Activated T-cell treated with anti-CD3 and anti-CD28 coated beads, Interleukin-2, amount 50 U/mL, for 24 hours (primary cell): Measurements from ENCODE around the gene CSNK2A2.

Source experiments
- DNase-seq: peaks from one replicate; pipeline ENCODE4 v3.0.0-alpha.2; 2020
- H3K27ac Mint-ChIP-seq: 2 replicates; pipeline ENCODE4 v1.8.0; 2020; ENCODE audit warnings: mild to moderate bottlenecking, mixed read lengths
- H3K27me3 Mint-ChIP-seq: 2 replicates; pipeline ENCODE4 v1.8.0; 2020; ENCODE audit warnings: mixed read lengths
- H3K36me3 Mint-ChIP-seq: 2 replicates; pipeline ENCODE4 v1.8.0; 2020; ENCODE audit warnings: low read depth, mixed read lengths
- H3K4me1 Mint-ChIP-seq: 2 replicates; pipeline ENCODE4 v1.8.0; 2020; ENCODE audit warnings: low read depth, mixed read lengths
- H3K4me3 Mint-ChIP-seq: 2 replicates; pipeline ENCODE4 v1.8.0; 2020; ENCODE audit warnings: mild to moderate bottlenecking, moderate library complexity, mixed read lengths
- H3K9me3 Mint-ChIP-seq: 2 replicates; pipeline ENCODE4 v1.8.0; 2020; ENCODE audit warnings: mixed read lengths

The CSNK2A2 gene

DNA sequence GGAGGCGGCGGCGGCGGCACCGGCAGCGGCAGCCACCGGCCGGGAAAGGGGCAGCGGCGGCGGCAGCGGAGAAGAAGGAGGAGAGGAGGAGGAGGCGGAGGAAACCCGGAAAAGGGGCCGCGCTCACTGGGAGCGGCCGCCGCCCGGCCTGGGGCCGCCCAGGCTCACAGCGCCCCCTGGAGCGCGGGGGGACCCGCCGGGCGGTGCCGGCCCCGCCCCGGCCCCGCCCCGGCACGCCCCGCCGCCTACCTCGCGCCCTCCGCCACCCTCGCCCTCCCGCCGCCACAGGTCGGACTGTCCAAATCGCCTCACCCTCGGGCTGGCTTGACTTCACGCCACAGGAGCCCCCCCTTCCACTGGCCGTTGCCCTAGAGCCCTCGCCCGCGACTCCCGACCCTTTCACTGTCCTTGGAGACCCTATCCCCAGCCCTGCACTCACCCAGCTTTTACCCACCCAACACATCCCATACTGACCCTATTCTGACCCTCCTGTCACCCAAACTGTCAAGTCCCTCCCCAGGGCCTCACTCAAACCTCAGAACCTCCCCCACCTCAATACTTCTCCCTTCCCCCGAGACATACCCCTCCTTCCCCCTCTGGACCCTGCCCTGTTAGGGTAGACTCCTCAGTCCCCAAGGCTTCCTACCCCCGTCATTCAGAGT is at the start of gene CSNK2A2:
TSS of gene CSNK2A2 (minus strand) at position 85 of the 662 bp plus-strand sequence. CDS start 370 bp downstream, outside the sequence.
- H3K4me1 Mint-ChIP-seq, result peaks cover 45% of the 10 kb centered on the region
- H3K36me3 Mint-ChIP-seq, result peaks cover 41% of the 10 kb centered on the region
- peak within 1 kb of the TSS; percentile 95 for H3K4me3 Mint-ChIP-seq
- H3K9me3 Mint-ChIP-seq, result no peaks in the 10 kb centered on the region
- peak; percentile 82 for DNase-seq
- H3K27ac Mint-ChIP-seq, result peak within 1 kb of the TSS; percentile 91
- peaks cover 25% of the 10 kb centered on the region for H3K27me3 Mint-ChIP-seq

DNA sequence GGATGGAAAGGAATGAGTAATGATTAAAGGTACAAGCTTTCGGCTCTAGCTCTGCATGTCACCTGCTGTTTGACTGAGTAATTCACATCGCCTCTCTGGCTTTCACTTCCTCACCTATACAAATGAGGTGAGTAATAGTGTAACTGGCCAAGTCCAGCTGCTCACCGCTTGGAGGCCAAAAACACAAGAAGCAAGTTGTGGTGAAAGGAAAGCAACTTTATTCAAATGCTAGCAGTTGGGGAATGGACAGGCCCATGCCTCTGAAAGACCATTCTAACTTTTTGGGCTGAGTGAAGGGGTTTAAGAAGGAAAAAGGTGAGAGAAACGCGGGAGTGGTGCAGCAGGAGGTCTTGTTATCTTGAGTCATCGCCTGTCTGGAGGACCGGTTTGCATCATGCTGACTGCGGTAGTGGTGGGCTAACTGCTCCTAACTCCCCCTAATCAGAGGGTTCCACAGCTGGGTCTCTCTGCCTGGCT is 45.7 kb upstream of the CSNK2A2 start:
- Mint-ChIP-seq H3K9me3 (no peaks in the 10 kb centered on the region), H3K27me3 (peaks cover 25% of the 10 kb centered on the region), H3K4me1 (peaks cover 7% of the 10 kb centered on the region), H3K36me3 (no peaks in the 10 kb centered on the region), H3K4me3 (no peak overlapping the region), H3K27ac (no peak overlapping the region)
- no peak for DNase-seq

DNA sequence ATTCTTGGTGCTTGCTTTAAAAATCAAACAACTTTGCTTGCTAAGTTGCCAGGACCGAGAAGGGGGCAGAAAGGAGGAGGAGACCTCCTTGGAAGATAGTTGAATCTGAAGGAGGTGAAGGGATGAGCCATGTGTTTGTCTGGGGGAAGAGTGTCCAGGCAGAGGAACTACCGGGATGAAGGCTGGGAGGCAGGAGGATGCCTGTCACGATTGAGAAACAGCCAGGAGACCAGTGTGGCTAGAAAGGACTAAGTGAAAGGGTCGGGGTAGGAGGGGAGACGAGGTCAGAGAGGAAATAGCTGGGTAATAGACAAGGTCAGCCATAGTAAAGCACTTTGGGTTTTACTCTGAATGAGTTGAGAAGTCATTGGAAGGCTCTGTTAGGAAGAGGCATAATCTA is 38.9 kb upstream of the CSNK2A2 start:
- H3K27me3 Mint-ChIP-seq, result peaks cover 32% of the 10 kb centered on the region

DNA sequence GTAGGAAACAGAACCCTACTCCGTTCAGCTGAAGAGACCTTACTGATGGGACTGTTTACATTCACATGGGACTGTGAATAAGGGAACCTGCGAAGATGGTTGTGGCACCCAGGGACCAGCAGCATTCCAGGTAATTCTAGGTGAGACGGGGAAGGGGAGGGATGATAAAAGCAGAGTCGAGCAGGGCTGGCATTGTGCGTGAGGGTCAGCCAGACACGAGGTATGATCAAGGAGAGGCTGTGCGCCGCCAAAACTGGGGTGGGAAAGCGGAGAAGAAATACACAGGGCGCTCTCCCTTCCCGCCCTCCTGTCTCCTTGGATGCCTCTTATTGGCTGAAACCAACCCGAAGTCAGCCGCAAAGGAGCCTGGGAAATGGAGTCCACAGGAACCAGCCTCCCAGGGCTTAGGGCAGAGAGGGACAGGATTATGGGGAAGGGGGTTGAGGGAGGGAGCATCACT is 38.4 kb upstream of the CSNK2A2 start:
- Mint-ChIP-seq H3K36me3 (no peaks in the 10 kb centered on the region), H3K4me3 (peak overlapping the region; percentile 82), H3K9me3 (no peaks in the 10 kb centered on the region), H3K27ac (peak overlapping the region; percentile 56), H3K27me3 (peaks cover 29% of the 10 kb centered on the region), H3K4me1 (peaks cover 12% of the 10 kb centered on the region)
- DNase-seq, result peak; percentile 76

More for the DNA sequence above, 38.9 kb upstream of the CSNK2A2 start:
- no peaks in the 10 kb centered on the region for H3K36me3 Mint-ChIP-seq
- H3K4me3 Mint-ChIP-seq, result no peak overlapping the region
- peaks cover 12% of the 10 kb centered on the region for H3K4me1 Mint-ChIP-seq
- H3K27ac Mint-ChIP-seq, result no peak overlapping the region
- H3K9me3 Mint-ChIP-seq, result no peaks in the 10 kb centered on the region
- no peak for DNase-seq

DNA sequence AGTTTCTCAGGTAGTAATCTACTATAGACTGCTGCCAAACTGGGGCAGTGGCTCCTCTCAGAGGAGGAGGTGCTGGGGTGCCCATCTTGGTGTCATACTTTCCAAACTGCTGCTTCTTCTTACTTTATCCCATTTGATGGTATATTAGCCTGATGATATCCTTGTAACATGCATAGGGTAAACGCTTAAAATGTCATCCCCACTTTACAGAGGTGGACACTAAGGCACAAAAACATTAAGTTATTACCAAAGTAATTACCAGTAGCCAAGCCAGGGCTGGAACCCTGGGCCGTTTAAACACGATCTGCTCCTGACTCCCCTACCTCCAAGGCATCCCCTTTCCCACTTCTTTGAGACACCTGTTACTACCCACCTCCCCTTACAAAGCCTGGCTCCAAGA is 37.8 kb upstream of the CSNK2A2 start:
- DNase-seq, result no peak
- Mint-ChIP-seq H3K27me3 (peaks cover 29% of the 10 kb centered on the region), H3K36me3 (no peaks in the 10 kb centered on the region), H3K4me1 (peaks cover 12% of the 10 kb centered on the region), H3K9me3 (no peaks in the 10 kb centered on the region), H3K4me3 (peak overlapping the region; percentile 82), H3K27ac (no peak overlapping the region)

DNA sequence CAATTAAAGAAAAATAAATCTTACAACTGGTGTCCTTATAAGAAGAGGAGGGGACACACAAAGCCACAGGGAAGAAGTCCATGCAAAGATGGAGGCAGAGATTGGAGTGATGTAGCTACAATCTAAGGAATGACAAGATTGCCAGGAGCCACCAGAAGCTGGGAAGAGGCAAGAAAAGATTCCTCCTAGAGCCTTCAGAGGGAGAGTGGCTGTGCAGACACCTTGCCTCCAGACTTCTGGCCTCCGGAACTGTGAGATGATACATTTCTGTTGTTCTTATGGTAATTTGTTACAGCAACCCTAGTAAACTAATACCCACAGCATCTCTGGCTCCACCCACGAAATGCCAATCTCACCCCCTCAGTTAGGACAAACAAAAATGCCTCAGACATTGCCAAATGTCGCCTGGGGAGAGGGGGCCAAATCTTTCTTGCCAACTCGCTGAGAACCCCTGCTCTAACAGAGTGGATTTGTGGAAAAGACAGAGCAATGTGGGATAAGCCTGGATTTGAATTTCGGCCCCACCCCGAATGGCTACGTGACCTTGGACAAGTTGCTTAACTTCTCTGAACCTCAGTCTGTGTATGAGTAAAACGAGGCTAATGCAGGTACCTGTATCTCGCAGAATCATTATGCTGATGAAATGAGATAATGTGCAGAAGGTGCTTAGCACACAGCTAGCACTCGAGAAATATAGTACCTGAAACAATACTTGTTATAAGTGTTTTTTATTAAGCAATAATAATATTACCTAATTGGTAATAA is 37.1 kb upstream of the CSNK2A2 start:
- H3K9me3 Mint-ChIP-seq, result no peaks in the 10 kb centered on the region
- peaks cover 29% of the 10 kb centered on the region for H3K27me3 Mint-ChIP-seq
- no peak overlapping the region for H3K4me3 Mint-ChIP-seq
- H3K4me1 Mint-ChIP-seq, result peaks cover 12% of the 10 kb centered on the region
- no peak for DNase-seq
- no peak overlapping the region for H3K27ac Mint-ChIP-seq
- no peaks in the 10 kb centered on the region for H3K36me3 Mint-ChIP-seq

DNA sequence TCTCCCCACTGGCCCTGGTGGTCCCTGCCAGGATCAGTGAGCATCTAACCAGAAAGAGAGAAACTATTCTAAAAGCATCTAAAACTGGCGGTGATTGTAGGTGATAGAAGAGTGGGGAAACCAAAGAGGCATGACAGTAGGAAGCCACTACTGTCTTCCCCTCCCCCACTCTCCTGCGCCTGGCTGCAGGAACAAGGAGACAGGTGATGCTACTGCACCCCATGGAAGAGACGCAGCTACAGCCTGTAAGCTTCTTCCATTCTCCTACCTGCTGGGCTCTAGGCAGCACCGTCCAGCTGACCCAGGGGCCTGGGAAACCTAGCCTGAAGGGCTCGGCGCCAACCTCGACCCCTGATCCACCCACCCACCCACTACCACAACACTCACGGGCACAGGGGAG is 32.4 kb upstream of the CSNK2A2 start:
- Mint-ChIP-seq H3K36me3 (no peaks in the 10 kb centered on the region), H3K27me3 (peaks cover 9% of the 10 kb centered on the region), H3K4me3 (no peak overlapping the region), H3K9me3 (no peaks in the 10 kb centered on the region), H3K4me1 (no peaks in the 10 kb centered on the region), H3K27ac (no peak overlapping the region)
- no peak for DNase-seq

DNA sequence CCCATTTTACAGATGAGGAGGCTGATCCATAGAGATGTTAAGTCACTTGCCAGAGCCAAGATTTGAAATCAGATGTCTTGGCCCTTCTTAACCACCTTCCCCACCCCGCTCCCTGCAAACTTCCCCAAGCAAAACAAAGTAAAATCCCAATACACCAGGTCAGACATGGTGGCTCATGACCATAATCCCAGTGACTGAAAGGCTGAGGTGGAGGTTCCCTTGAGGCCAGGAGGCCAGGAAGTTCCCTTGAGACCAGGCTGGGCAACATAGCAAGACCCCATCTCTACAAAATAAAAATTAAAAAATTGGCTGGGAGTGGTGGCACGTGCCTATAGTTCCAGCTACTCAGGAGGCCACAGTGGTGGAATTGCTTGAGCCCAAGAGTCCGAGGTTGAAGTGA is 28.9 kb upstream of the CSNK2A2 start:
- H3K36me3 Mint-ChIP-seq, result no peaks in the 10 kb centered on the region
- H3K4me3 Mint-ChIP-seq, result no peak overlapping the region
- no peaks in the 10 kb centered on the region for H3K4me1 Mint-ChIP-seq
- no peaks in the 10 kb centered on the region for H3K9me3 Mint-ChIP-seq
- H3K27ac Mint-ChIP-seq, result no peak overlapping the region
- no peak for DNase-seq
- H3K27me3 Mint-ChIP-seq, result peaks cover 14% of the 10 kb centered on the region

DNA sequence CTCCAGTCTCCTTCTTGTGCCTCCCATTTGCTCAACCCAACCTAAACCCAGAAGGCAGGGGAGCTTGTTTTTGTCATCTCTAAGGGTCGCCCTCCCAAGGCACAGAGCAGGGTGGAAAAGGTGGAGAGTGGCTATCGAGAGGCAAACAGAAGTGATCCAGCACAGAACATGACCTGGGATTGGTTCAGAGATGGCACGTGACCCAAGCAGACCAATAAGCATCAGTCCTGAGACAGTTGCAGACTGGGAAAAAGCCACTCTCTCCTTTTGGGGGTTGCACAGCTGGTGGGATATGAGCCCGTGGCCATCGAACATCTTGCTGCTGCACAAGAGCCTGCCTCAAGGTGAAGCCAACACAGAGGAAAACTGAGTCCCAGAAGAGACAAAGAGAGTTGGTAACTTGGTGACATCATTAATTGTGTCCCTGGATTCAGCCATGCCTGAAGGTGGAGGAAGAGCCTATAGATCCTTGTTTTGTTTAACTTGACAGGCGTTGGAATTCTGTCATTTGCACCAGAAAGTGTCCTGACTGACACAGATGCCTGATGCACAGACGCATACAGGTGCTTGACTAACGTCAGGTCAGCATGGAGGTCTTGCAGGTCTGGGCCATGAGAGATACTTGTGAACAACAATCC is 28.2 kb upstream of the CSNK2A2 start:
- Mint-ChIP-seq H3K27me3 (peaks cover 14% of the 10 kb centered on the region), H3K9me3 (no peaks in the 10 kb centered on the region), H3K36me3 (no peaks in the 10 kb centered on the region), H3K27ac (no peak overlapping the region), H3K4me3 (no peak overlapping the region), H3K4me1 (no peaks in the 10 kb centered on the region)
- DNase-seq, result no peak

DNA sequence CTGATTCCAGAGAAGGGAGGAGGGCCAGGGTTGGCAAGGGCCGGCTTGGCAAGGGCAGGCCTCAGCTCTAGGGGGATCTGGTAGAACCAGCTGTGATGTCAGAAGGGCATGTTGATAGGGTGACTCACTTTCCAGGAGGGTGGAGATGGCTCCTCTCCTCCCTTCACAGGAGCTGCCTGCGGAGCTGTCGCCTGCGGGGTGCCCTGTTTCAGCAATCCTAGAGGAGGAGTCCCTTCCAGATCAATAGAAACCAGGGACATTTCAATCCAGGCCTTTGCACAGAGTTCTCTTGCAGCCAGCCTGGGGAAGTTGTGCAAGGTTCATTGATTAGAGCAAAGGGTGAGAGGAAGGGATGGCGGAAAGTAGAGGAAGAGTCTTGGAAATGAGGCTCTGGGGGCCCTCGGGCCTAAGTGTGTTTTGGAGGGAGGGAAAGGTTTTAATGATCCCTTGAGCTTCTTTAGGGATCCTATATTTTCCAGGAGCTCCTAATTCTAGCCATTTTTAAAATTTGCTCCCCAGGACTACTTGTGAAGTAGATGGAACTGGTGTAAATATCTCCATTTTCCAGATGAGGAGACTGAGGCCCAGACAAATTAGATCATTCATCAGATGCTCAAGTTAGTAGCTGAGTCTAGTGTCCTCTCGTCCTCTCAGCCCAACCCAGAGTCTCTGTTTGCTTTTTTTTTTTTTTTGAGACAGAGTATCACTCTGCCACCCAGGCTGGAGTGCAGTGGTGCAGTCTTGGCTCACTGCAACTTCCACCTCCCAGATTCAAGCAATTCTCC is 24.8 kb upstream of the CSNK2A2 start:
- Mint-ChIP-seq H3K27ac (no peak overlapping the region), H3K4me1 (no peaks in the 10 kb centered on the region), H3K9me3 (peaks cover 3% of the 10 kb centered on the region), H3K36me3 (no peaks in the 10 kb centered on the region), H3K4me3 (no peak overlapping the region), H3K27me3 (peaks cover 16% of the 10 kb centered on the region)
- no peak for DNase-seq

DNA sequence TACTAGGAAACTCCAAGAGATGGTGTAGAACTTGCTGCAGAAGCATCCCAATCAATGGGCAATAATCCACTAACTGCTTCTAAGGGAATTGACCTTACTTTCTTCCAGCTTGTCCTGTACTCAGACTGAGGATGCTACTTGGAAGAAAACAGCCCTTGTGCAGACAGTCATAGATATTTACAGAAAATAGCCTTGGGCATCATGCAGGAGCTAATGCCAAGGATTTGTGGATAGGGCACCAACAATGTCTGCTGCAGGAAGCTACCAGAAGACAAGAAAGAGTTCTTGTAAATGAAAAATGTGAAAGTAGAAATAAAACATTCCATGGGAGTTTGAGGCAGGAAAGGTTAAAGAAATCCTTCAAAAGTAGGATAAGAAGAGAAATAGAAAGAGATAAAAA is 21.5 kb upstream of the CSNK2A2 start:
- no peak overlapping the region for H3K4me3 Mint-ChIP-seq
- H3K4me1 Mint-ChIP-seq, result no peaks in the 10 kb centered on the region
- peaks cover 4% of the 10 kb centered on the region for H3K9me3 Mint-ChIP-seq
- no peaks in the 10 kb centered on the region for H3K36me3 Mint-ChIP-seq
- no peak for DNase-seq
- peaks cover 29% of the 10 kb centered on the region for H3K27me3 Mint-ChIP-seq
- no peak overlapping the region for H3K27ac Mint-ChIP-seq

DNA sequence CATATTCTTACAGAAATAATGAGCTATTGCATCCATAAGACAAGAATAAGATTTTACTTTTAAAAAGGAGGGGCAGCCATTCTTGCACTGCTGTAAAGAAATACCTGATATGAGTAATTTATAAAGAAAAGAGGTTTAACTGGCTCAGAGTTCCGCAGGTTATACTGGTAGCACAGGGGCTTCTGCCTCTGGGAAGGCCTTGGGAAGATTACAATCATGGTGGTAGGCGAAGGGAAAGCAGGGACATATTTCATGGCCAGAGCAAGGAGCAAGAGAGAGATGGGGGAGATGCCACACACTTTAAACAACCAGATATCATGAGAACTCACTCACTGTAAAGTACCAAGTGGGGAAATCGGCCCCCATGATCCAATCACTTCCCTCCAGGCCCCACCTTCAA is 20.9 kb upstream of the CSNK2A2 start:
- no peak overlapping the region for H3K4me3 Mint-ChIP-seq
- H3K27ac Mint-ChIP-seq, result no peak overlapping the region
- no peak for DNase-seq
- no peaks in the 10 kb centered on the region for H3K4me1 Mint-ChIP-seq
- H3K9me3 Mint-ChIP-seq, result peaks cover 4% of the 10 kb centered on the region
- H3K27me3 Mint-ChIP-seq, result peaks cover 23% of the 10 kb centered on the region
- H3K36me3 Mint-ChIP-seq, result no peaks in the 10 kb centered on the region

DNA sequence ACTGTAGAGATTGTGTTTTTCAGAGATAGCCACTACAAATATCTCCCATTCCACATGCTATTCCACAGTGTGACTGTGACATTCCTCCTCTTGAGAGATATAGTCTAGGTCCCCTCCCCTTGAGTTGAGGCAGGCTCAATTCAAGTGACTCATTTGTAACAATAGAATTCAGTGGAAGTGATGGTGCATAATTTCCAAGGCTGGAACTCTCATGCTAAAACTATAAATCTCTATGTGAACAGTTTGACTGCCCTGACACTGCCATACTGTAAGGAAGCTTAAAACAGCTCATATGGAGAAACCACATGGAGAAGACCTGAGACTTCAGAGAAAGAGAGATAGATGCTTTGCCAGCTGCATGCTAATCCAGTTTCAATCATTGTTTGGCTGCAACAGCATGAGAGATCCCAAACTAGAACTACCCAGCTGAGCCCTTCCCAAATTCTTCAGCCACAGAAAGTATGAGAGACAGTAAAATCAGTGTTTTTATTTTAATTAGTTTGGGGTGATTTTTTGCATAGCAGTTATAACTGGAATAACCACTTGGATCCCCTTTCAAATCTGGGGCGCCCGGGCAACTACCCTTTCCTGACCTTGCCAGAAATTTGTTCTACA is 19.5 kb upstream of the CSNK2A2 start:
- DNase-seq, result no peak
- H3K27me3 Mint-ChIP-seq, result peaks cover 21% of the 10 kb centered on the region
- H3K4me3 Mint-ChIP-seq, result no peak overlapping the region
- no peak overlapping the region for H3K27ac Mint-ChIP-seq
- H3K9me3 Mint-ChIP-seq, result peaks cover 4% of the 10 kb centered on the region
- no peaks in the 10 kb centered on the region for H3K4me1 Mint-ChIP-seq
- H3K36me3 Mint-ChIP-seq, result no peaks in the 10 kb centered on the region
